ENCODE results near the gene TIMP3. TPM values are rescaled to one million over a fixed set of nuclear protein-coding genes. Genes with fewer than 3 reads are reported as not detected.

Gene TIMP3
- total and polyA plus RNA-seq, 2 donors (not counting 1 experiment from before 2014, with no cell fraction given), result not detected

GRCh38 chr22:32822179-32822877 is 20.8 kb downstream of the TIMP3 start:
- Mint-ChIP-seq H3K4me3 (no peak overlapping the region), H3K9me3 (ENCODE audit: insufficient read depth) (no peaks in the 10 kb centered on the region), H3K4me1 (no peaks in the 10 kb centered on the region), H3K27ac (no peak overlapping the region), H3K27me3 (peaks cover 12% of the 10 kb centered on the region)
- ChIA-PET CTCF (no interaction called here), POLR2A (no interaction called here)
- intact Hi-C loops (cut with micrococcal nuclease), result no loop called here
- no peaks in the 10 kb centered on the region for H3K79me2 ChIP-seq (ENCODE audit: control insufficient read depth, insufficient read depth, low read length)
- 100% methylated on average over 1 of the region's 7 CpGs for WGBS (ENCODE audit: insufficient coverage)
- H2AFZ ChIP-seq (ENCODE audit: insufficient read depth, low read depth, low read length, poor library complexity, severe bottlenecking), result no peak overlapping the region
- H3K4me1 ChIP-seq (ENCODE audit: control insufficient read depth in 2 of 2, insufficient read depth in 2 of 2, low read length in 2 of 2), result no peaks in the 10 kb centered on the region
- TF ChIP-seq EZH2 (IDR thresholded peaks at IDR 0.05; ENCODE audit: borderline replicate concordance, insufficient read depth, low read depth, low read length, poor library complexity, severe bottlenecking), result no peak
- TF ChIP-seq, protein P1, sequence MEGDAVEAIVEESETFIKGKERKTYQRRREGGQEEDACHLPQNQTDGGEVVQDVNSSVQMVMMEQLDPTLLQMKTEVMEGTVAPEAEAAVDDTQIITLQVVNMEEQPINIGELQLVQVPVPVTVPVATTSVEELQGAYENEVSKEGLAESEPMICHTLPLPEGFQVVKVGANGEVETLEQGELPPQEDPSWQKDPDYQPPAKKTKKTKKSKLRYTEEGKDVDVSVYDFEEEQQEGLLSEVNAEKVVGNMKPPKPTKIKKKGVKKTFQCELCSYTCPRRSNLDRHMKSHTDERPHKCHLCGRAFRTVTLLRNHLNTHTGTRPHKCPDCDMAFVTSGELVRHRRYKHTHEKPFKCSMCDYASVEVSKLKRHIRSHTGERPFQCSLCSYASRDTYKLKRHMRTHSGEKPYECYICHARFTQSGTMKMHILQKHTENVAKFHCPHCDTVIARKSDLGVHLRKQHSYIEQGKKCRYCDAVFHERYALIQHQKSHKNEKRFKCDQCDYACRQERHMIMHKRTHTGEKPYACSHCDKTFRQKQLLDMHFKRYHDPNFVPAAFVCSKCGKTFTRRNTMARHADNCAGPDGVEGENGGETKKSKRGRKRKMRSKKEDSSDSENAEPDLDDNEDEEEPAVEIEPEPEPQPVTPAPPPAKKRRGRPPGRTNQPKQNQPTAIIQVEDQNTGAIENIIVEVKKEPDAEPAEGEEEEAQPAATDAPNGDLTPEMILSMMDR (IDR thresholded peaks at IDR 0.05), result no peak
- DNase-seq, result no peak
- no peaks in the 10 kb centered on the region for H3K36me3 ChIP-seq (replicated peaks in 1 of 2; ENCODE audit: control extremely low read depth in 1 of 2, control insufficient read depth in 1 of 2, extremely low read depth in 1 of 2, insufficient read depth in 2 of 2, low read length in 1 of 2)
- H4K20me1 ChIP-seq (ENCODE audit: control insufficient read depth, insufficient read depth, low read length, poor library complexity, severe bottlenecking), result no peaks in the 10 kb centered on the region
- no peak for ATAC-seq (ENCODE audit: low read depth)
- peaks cover 0 to 6% (median 0%) of the 10 kb centered on the region in 3 donors for H3K9me3 ChIP-seq (ENCODE audit: control extremely low read depth in 1 of 3, control insufficient read depth in 2 of 3, insufficient read depth in 1 of 3, low read length in 2 of 3)
- H3K4me2 ChIP-seq (replicated peaks; ENCODE audit: low read depth, low read length, poor library complexity, severe bottlenecking), result no peak overlapping the region
- no peaks in the 10 kb centered on the region for H3K27me3 ChIP-seq (replicated peaks in 1 of 4; ENCODE audit: control extremely low read depth in 1 of 4, control insufficient read depth in 3 of 4, insufficient read depth in 4 of 4, low read length in 3 of 4)
- no peak overlapping the region for H3K4me3 ChIP-seq (ENCODE audit: control extremely low read depth in 1 of 5, extremely low read depth in 1 of 5, insufficient read depth in 1 of 5, low read depth in 2 of 5, low read length in 4 of 5)
- no peak overlapping the region for H3K9ac ChIP-seq (ENCODE audit: low read length)
- H3K27ac ChIP-seq (ENCODE audit: low read length in 2 of 2), result no peak overlapping the region

DNA sequence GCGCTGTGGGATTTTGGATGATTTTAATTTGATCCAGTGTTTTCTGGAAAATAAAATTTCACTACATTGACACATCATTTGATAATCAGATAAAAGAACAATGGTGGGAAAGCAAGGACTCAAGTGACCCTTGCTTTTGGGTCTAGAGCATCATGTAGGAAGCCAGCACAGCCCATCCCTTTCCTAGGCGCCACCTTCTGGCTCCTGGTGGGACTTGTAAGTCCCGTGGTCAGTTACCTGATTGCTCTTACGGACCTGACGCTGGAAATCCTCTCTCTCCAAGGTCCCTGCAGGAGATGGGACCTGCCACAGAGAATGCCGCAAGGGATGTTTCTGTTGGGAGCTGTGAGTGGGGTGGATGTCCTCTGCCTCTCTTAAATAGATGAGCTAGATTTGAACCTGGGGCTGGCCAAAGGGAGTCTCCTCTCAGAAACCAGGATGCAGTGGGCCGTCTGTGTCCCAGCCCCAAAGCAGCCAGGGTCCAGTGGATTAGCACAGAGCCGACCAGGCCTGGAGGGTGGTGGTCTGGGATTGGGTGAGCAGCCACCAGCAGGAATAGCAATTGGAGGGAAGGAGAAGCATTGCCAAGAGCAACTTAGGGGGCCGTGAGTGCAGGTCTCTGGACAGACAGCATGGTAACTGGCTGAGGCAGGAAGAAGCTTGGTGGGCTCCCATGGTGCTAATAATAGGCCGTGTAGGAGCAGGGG is 21.7 kb downstream of the TIMP3 start:
- WGBS (ENCODE audit: insufficient coverage), result 86% methylated on average over 6 of the region's 10 CpGs
- no peaks in the 10 kb centered on the region for H3K4me1 Mint-ChIP-seq
- DNase-seq, result no peak

More for the DNA sequence above, 21.7 kb downstream of the TIMP3 start:
- no peak for ATAC-seq (ENCODE audit: low read depth)
- H4K20me1 ChIP-seq (ENCODE audit: control insufficient read depth, insufficient read depth, low read length, poor library complexity, severe bottlenecking), result no peaks in the 10 kb centered on the region
- Mint-ChIP-seq H3K27ac (no peak overlapping the region), H3K9me3 (ENCODE audit: insufficient read depth) (no peaks in the 10 kb centered on the region), H3K4me3 (no peak overlapping the region), H3K27me3 (peaks cover 12% of the 10 kb centered on the region)
- H3K9me3 ChIP-seq (ENCODE audit: control extremely low read depth in 1 of 3, control insufficient read depth in 2 of 3, insufficient read depth in 1 of 3, low read length in 2 of 3), result peaks cover 0 to 6% (median 0%) of the 10 kb centered on the region in 3 donors
- ChIA-PET POLR2A (no interaction called here), CTCF (no interaction called here)
- no peak overlapping the region for H3K4me2 ChIP-seq (replicated peaks; ENCODE audit: low read depth, low read length, poor library complexity, severe bottlenecking)
- no peak overlapping the region for H3K9ac ChIP-seq (ENCODE audit: low read length)
- no peak overlapping the region for H2AFZ ChIP-seq (ENCODE audit: insufficient read depth, low read depth, low read length, poor library complexity, severe bottlenecking)
- TF ChIP-seq EZH2 (IDR thresholded peaks at IDR 0.05; ENCODE audit: borderline replicate concordance, insufficient read depth, low read depth, low read length, poor library complexity, severe bottlenecking), result no peak
- TF ChIP-seq, protein P1 (IDR thresholded peaks at IDR 0.05), result no peak
- no peaks in the 10 kb centered on the region for H3K36me3 ChIP-seq (replicated peaks in 1 of 2; ENCODE audit: control extremely low read depth in 1 of 2, control insufficient read depth in 1 of 2, extremely low read depth in 1 of 2, insufficient read depth in 2 of 2, low read length in 1 of 2)
- H3K4me3 ChIP-seq (ENCODE audit: control extremely low read depth in 1 of 5, extremely low read depth in 1 of 5, insufficient read depth in 1 of 5, low read depth in 2 of 5, low read length in 4 of 5), result no peak overlapping the region
- no peaks in the 10 kb centered on the region for H3K27me3 ChIP-seq (replicated peaks in 1 of 4; ENCODE audit: control extremely low read depth in 1 of 4, control insufficient read depth in 3 of 4, insufficient read depth in 4 of 4, low read length in 3 of 4)
- intact Hi-C loops (cut with micrococcal nuclease), result no loop called here
- no peaks in the 10 kb centered on the region for H3K79me2 ChIP-seq (ENCODE audit: control insufficient read depth, insufficient read depth, low read length)
- H3K4me1 ChIP-seq (ENCODE audit: control insufficient read depth in 2 of 2, insufficient read depth in 2 of 2, low read length in 2 of 2), result no peaks in the 10 kb centered on the region
- no peak overlapping the region for H3K27ac ChIP-seq (ENCODE audit: low read length in 2 of 2)

Measured in B cell (primary cell).